Mammary epithelial cell (primary cell): Measurements from ENCODE around the gene GSTM1.

Experiments used
- EZH2 ChIP-seq: IDR thresholded peaks from 2 replicates; pipeline ENCODE4 v1.6.1; 2012; ENCODE audit warnings: low read length, inconsistent platforms, borderline replicate concordance
- TF ChIP-seq, protein P1 (sequence below), 2 donors: IDR thresholded peaks in 1 of 2; conservative IDR thresholded peaks in 1 of 2; 2 replicates each; pipeline ENCODE4 v1.5.1; 2011 to 2012; ENCODE audit warnings: inconsistent platforms in 2 of 2, low read length in 2 of 2, mild to moderate bottlenecking in 2 of 2, control low read depth in 1 of 2, low read depth in 1 of 2; ENCODE audit not compliant: insufficient read depth in 1 of 2; ENCODE audit errors: extremely low read depth in 1 of 2

DNA sequence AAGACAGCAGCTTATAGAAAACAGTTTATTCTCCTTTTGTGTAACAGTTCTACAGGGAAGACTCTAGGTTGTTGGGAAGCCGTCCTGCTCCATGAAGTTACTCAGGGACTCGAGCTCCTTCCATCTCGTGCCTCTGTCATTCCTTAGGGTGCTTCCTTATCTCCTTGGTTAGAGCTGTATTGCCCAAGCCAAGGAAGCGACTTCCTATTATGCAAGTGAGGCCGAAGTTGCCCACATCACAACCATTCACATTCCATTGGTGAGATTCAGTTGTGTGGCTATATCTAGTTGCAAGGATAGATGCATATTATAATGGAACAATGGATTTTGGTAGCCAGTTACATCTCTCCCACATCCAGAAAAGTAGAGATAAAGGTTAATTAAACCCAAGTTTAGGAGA is 33.4 kb downstream of the GSTM1 start:
- TF ChIP-seq, protein P1, sequence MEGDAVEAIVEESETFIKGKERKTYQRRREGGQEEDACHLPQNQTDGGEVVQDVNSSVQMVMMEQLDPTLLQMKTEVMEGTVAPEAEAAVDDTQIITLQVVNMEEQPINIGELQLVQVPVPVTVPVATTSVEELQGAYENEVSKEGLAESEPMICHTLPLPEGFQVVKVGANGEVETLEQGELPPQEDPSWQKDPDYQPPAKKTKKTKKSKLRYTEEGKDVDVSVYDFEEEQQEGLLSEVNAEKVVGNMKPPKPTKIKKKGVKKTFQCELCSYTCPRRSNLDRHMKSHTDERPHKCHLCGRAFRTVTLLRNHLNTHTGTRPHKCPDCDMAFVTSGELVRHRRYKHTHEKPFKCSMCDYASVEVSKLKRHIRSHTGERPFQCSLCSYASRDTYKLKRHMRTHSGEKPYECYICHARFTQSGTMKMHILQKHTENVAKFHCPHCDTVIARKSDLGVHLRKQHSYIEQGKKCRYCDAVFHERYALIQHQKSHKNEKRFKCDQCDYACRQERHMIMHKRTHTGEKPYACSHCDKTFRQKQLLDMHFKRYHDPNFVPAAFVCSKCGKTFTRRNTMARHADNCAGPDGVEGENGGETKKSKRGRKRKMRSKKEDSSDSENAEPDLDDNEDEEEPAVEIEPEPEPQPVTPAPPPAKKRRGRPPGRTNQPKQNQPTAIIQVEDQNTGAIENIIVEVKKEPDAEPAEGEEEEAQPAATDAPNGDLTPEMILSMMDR (conservative IDR thresholded peaks at IDR 0.05 in 1 of 2, IDR thresholded peaks at IDR 0.05 in 1 of 2; ENCODE audit: extremely low read depth in 1 of 2, insufficient read depth in 1 of 2, low read depth in 1 of 2, low read length in 2 of 2), result no peak
- no peak for TF ChIP-seq EZH2
